ENCODE measurements around the gene ZNF319.

The ZNF319 gene

DNA sequence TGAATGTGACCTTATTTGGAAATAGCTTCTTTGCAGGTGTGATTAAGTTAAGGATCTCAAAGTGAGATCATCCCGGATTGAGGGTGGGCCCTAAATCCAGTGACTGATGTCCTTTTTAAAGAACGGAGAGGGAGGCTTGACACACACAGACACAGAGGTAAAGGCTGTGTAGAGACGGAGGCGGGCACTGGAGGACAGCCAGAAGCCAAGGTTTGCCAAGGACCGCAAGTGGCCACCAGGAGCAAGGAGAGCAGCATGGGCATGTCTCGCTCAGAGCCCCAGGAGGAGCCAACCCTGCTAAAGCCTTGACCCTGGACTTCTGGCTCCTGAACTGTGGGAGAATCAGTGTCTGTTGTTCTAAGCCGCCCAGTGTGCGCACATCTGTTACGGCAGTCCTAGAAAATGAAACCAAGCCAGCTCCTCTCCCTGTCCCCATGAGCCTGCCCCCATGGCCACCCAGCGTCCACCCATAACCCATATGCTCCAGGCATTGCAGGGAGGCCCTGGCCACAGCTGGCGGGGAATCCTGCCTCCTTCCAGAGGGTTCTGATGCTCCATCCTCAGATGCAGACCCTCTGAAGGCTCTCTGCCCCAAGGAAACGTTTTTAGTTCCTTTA, 44.8 kb downstream of the ZNF319 start:
- TF ChIP-seq, protein P1, sequence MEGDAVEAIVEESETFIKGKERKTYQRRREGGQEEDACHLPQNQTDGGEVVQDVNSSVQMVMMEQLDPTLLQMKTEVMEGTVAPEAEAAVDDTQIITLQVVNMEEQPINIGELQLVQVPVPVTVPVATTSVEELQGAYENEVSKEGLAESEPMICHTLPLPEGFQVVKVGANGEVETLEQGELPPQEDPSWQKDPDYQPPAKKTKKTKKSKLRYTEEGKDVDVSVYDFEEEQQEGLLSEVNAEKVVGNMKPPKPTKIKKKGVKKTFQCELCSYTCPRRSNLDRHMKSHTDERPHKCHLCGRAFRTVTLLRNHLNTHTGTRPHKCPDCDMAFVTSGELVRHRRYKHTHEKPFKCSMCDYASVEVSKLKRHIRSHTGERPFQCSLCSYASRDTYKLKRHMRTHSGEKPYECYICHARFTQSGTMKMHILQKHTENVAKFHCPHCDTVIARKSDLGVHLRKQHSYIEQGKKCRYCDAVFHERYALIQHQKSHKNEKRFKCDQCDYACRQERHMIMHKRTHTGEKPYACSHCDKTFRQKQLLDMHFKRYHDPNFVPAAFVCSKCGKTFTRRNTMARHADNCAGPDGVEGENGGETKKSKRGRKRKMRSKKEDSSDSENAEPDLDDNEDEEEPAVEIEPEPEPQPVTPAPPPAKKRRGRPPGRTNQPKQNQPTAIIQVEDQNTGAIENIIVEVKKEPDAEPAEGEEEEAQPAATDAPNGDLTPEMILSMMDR (IDR thresholded peaks at IDR 0.05; ENCODE audit: low read length, missing control alignments) = no peak

DNA sequence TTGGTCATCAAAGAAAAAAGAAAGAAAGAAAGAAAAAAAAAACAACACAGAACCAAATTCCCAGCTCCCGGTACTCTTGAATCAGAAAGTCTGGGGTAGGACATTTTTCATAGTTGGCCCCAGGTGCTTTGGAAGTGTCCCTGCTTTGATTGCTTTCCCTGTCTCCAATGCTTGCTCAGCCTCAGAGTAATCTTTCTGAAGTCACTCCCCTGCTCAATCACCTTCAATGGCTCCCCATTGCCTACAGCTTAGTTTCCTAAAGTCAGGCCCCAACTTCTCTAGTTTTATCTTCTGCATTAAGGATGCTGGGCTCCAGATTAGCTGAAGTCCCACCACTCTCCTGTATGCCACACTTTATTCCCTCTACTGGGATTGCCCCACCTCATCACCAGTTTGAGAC, 46.6 kb downstream of the ZNF319 start:
- H3K4me3 ChIP-seq (replicated peaks; ENCODE audit: low read depth, low read length) = no peak overlapping the region
- DNase-seq (ENCODE audit: low read depth) = no peak
- TF ChIP-seq, protein P1 (IDR thresholded peaks at IDR 0.05; ENCODE audit: low read length, missing control alignments) = no peak

More for the DNA sequence above, 44.8 kb downstream of the ZNF319 start:
- H3K4me3 ChIP-seq (replicated peaks; ENCODE audit: low read depth, low read length) = no peak overlapping the region
- no peak for DNase-seq (ENCODE audit: low read depth)

DNA sequence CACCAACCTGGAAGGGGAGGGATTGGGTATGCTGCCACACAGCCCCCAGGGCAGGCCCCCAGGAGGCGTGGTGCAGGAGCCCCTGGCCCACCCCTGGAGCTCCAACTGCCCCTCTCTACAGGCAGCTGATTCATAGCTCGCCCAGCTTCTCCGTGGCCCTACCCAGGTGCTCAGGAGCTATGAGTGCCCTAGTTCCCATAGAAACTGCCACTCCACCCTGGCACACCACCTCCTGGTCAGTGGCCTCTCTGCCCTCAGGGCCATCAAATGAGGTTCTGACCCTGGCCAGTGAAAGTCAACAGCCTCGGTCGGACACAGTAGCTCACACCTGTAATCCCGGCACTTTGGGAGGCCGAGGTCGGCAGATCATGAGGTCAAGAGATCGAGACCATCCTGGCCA, 47.6 kb downstream of the ZNF319 start:
- TF ChIP-seq, protein P1 (IDR thresholded peaks at IDR 0.05; ENCODE audit: low read length, missing control alignments) = no peak
- no peak for DNase-seq (ENCODE audit: low read depth)
- H3K4me3 ChIP-seq (replicated peaks; ENCODE audit: low read depth, low read length) = no peak overlapping the region

DNA sequence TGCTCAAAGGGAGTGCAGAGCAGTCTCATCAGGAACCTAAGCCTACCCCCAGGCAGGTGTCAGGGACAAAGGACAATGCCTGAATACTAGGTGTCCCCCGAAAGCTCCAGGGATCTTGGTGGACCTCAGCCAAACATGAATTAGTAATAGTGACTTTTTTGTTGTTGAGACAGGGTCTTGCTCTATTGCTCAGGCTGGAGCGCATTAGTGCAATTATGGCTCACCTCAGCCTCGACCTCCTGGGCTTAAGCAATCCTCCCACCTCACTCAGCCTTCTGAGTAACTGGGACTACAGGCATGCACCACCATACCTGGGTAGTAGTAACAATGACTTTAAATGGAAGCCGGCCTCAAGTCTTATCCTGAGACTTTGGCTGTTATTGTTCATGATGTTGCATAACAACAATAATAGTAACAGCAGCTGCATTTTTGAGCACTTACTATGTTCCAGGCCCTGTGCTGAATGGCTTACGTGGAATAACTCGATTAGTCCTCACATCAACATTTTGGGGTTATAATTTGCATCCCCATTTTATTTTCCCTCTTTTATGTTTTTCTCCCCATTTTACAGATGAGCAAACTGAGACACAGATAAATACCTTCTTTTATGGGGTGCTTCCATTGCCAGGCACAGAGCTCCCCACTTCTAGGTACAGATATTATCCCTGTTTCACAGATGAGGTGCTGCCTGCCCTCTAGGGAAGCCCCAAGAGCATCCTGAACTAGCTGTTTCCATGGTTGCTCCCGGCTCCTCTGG, 49.1 kb downstream of the ZNF319 start:
- no peak overlapping the region for H3K4me3 ChIP-seq (replicated peaks; ENCODE audit: low read depth, low read length)
- no peak for DNase-seq (ENCODE audit: low read depth)
- TF ChIP-seq, protein P1 (IDR thresholded peaks at IDR 0.05; ENCODE audit: low read length, missing control alignments) = no peak

DNA sequence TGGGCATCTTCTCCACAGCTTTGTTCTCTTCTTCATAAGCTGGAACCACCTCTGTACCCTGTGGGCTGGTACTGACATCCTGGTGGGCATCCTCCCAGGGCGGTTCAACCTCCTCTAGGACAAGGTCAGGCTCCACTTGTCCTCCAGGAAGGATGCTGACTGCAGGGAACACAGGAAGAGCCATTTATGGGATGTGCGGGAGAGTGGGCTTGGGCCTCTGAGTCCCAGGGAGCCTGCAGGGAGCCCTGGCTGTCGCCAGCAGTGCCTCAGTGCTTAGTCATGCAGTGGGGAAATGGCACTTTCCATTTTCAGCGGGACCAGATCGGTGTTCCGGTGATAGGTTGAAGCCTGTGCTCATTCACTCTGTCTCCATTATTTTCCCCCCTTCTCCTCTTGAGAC, 50.1 kb downstream of the ZNF319 start:
- DNase-seq (ENCODE audit: low read depth) = no peak
- no peak overlapping the region for H3K4me3 ChIP-seq (replicated peaks; ENCODE audit: low read depth, low read length)
- TF ChIP-seq, protein P1 (IDR thresholded peaks at IDR 0.05; ENCODE audit: low read length, missing control alignments) = no peak

DNA sequence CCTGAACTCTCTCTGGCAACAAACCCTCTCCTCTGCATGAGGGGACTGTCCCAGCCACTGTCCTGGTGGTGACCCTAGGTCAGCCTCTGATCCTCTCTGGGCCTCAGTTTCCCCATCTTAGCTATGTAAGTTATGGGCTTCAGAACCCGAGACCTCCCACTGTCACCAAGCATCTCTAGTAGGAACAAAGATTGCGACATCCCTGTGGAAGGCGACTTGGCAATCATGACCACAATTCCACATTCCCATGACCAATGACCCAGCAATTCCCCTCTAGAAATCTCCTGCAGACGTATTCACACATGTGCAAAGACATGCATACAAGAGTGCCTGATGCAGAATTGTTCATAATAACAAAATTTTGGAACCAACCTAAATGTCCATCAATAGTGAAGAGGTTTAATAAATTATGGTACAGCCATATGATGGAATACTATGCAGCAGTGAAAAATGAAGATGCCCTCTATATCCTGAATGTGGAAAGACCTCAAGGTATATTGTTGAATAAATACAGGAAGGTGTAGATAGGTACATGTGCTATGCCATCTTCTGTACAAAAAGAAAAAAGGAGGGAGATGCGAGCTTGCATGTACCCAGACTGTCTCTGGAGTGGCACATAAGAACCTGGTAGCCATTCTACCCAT, 50.8 kb downstream of the ZNF319 start:
- no peak overlapping the region for H3K4me3 ChIP-seq (replicated peaks; ENCODE audit: low read depth, low read length)
- no peak for DNase-seq (ENCODE audit: low read depth)
- TF ChIP-seq, protein P1 (IDR thresholded peaks at IDR 0.05; ENCODE audit: low read length, missing control alignments) = no peak
